ENCODE data around the gene SAV1.

Gene SAV1

GRCh38 chr14:50606468-50606867, 61.6 kb downstream of the SAV1 start:
- H3K9me3 Mint-ChIP-seq, result no peaks in the 10 kb centered on the region
- ATAC-seq, result no peak
- H3K4me3 Mint-ChIP-seq, result no peak overlapping the region
- H3K27me3 Mint-ChIP-seq, result no peaks in the 10 kb centered on the region
- H3K27ac Mint-ChIP-seq, result no peak overlapping the region
- H3K36me3 Mint-ChIP-seq (ENCODE audit: low read depth), result no peaks in the 10 kb centered on the region
- H3K4me1 Mint-ChIP-seq, result peaks cover 4% of the 10 kb centered on the region
- DNase-seq, result no peak

GRCh38 chr14:50605766-50606165, 62.3 kb downstream of the SAV1 start:
- no peak for DNase-seq
- Mint-ChIP-seq H3K4me3 (no peak overlapping the region), H3K36me3 (ENCODE audit: low read depth) (no peaks in the 10 kb centered on the region), H3K9me3 (no peaks in the 10 kb centered on the region), H3K27me3 (no peaks in the 10 kb centered on the region), H3K27ac (no peak overlapping the region), H3K4me1 (peaks cover 4% of the 10 kb centered on the region)
- ATAC-seq, result no peak

- ATAC-seq, result no peak
- no peaks in the 10 kb centered on the region for H3K36me3 Mint-ChIP-seq (ENCODE audit: low read depth)
- H3K27me3 Mint-ChIP-seq, result no peaks in the 10 kb centered on the region
- no peaks in the 10 kb centered on the region for H3K9me3 Mint-ChIP-seq
- peaks cover 4% of the 10 kb centered on the region for H3K4me1 Mint-ChIP-seq
- H3K27ac Mint-ChIP-seq, result no peak overlapping the region
- no peak overlapping the region for H3K4me3 Mint-ChIP-seq
- no peak for DNase-seq
These were observed 64.5 kb downstream of the SAV1 start for GRCh38 chr14:50603565-50603964.

GRCh38 chr14:50602035-50602434, 66.1 kb downstream of the SAV1 start:
- ATAC-seq (no peak), DNase-seq (no peak)
- Mint-ChIP-seq H3K27ac (no peak overlapping the region), H3K4me3 (no peak overlapping the region), H3K4me1 (no peaks in the 10 kb centered on the region), H3K9me3 (no peaks in the 10 kb centered on the region), H3K27me3 (no peaks in the 10 kb centered on the region), H3K36me3 (ENCODE audit: low read depth) (no peaks in the 10 kb centered on the region)

GRCh38 chr14:50601394-50601793, 66.7 kb downstream of the SAV1 start:
- DNase-seq (no peak), ATAC-seq (no peak)
- no peaks in the 10 kb centered on the region for H3K36me3 Mint-ChIP-seq (ENCODE audit: low read depth)
- no peak overlapping the region for H3K27ac Mint-ChIP-seq
- no peak overlapping the region for H3K4me3 Mint-ChIP-seq
- no peaks in the 10 kb centered on the region for H3K9me3 Mint-ChIP-seq
- no peaks in the 10 kb centered on the region for H3K27me3 Mint-ChIP-seq
- no peaks in the 10 kb centered on the region for H3K4me1 Mint-ChIP-seq

GRCh38 chr14:50600849-50601248, 67.3 kb downstream of the SAV1 start:
- no peaks in the 10 kb centered on the region for H3K9me3 Mint-ChIP-seq
- no peak for DNase-seq
- no peaks in the 10 kb centered on the region for H3K4me1 Mint-ChIP-seq
- no peak overlapping the region for H3K4me3 Mint-ChIP-seq
- H3K27ac Mint-ChIP-seq, result no peak overlapping the region
- H3K27me3 Mint-ChIP-seq, result no peaks in the 10 kb centered on the region
- ATAC-seq, result no peak
- no peaks in the 10 kb centered on the region for H3K36me3 Mint-ChIP-seq (ENCODE audit: low read depth)

- Mint-ChIP-seq H3K4me1 (no peaks in the 10 kb centered on the region), H3K9me3 (no peaks in the 10 kb centered on the region), H3K27me3 (no peaks in the 10 kb centered on the region), H3K4me3 (no peak overlapping the region), H3K36me3 (ENCODE audit: low read depth) (no peaks in the 10 kb centered on the region), H3K27ac (no peak overlapping the region)
- ATAC-seq (no peak), DNase-seq (no peak)
These were observed 68.2 kb downstream of the SAV1 start for GRCh38 chr14:50599700-50600444.

GRCh38 chr14:50598765-50599164, 69.3 kb downstream of the SAV1 start:
- no peaks in the 10 kb centered on the region for H3K27me3 Mint-ChIP-seq
- DNase-seq, result no peak
- H3K36me3 Mint-ChIP-seq (ENCODE audit: low read depth), result no peaks in the 10 kb centered on the region
- no peaks in the 10 kb centered on the region for H3K9me3 Mint-ChIP-seq
- H3K4me1 Mint-ChIP-seq, result no peaks in the 10 kb centered on the region
- no peak overlapping the region for H3K4me3 Mint-ChIP-seq
- no peak overlapping the region for H3K27ac Mint-ChIP-seq
- ATAC-seq, result no peak

- Mint-ChIP-seq H3K4me1 (no peaks in the 10 kb centered on the region), H3K9me3 (no peaks in the 10 kb centered on the region), H3K27ac (no peak overlapping the region), H3K36me3 (ENCODE audit: low read depth) (no peaks in the 10 kb centered on the region), H3K27me3 (no peaks in the 10 kb centered on the region), H3K4me3 (no peak overlapping the region)
- ATAC-seq (no peak), DNase-seq (no peak)
These were observed 73.4 kb downstream of the SAV1 start for GRCh38 chr14:50594577-50595316.

- Mint-ChIP-seq H3K4me3 (no peak overlapping the region), H3K9me3 (no peaks in the 10 kb centered on the region)
- ATAC-seq, result no peak
These were observed 77.6 kb downstream of the SAV1 start for GRCh38 chr14:50590464-50590863.

More at GRCh38 chr14:50590464-50590863, 77.6 kb downstream of the SAV1 start:
- no peaks in the 10 kb centered on the region for H3K4me1 Mint-ChIP-seq
- no peak for DNase-seq
- no peak overlapping the region for H3K27ac Mint-ChIP-seq
- no peaks in the 10 kb centered on the region for H3K27me3 Mint-ChIP-seq
- no peaks in the 10 kb centered on the region for H3K36me3 Mint-ChIP-seq (ENCODE audit: low read depth)

All from activated naive CD8-positive, alpha-beta T cell treated with anti-CD3 and anti-CD28 coated beads, Interleukin-2, amount 50 U/mL, for 24 hours (primary cell).